Fibroblast of the aortic adventitia (primary cell): ENCODE results near the gene RPL12. TPM values are rescaled to one million over a fixed set of nuclear protein-coding genes. Genes with fewer than 3 reads are reported as not detected.
A peak's percentile ranks its signal among the peaks of the same experiment; 100 is the strongest.

ENCODE experiments used
- DNase-seq: peaks from one replicate; pipeline ENCODE4 v3.0.0-alpha.2; 2010; ENCODE audit warnings: low read depth
- H3K4me3 ChIP-seq: 2 replicates; pipeline ENCODE4 v1.5.1; 2011; ENCODE audit warnings: low read depth, mild to moderate bottlenecking, control low read depth, low read length, moderate library complexity
- CTCF ChIP-seq: IDR thresholded peaks from 2 replicates; pipeline ENCODE4 v1.5.1; 2011; ENCODE audit warnings: mild to moderate bottlenecking, low read length, control low read depth, inconsistent platforms; ENCODE audit not compliant: insufficient read depth
- small RNA-seq: library from RNA; depleted of rRNA; stranded (forward); fragments of <200 nt; gene quantifications from one replicate; pipeline ENCODE3, GENCODE V24; 2012
- total RNA-seq: library from RNA; depleted of rRNA; stranded (reverse); fragments of >200 nt; gene quantifications from 2 replicates; pipeline ENCODE4 v1.2.3, GENCODE V29; 2012; ENCODE audit warnings: low replicate concordance

The RPL12 gene
- total RNA-seq, 1 donor: 2,619 TPM

DNA sequence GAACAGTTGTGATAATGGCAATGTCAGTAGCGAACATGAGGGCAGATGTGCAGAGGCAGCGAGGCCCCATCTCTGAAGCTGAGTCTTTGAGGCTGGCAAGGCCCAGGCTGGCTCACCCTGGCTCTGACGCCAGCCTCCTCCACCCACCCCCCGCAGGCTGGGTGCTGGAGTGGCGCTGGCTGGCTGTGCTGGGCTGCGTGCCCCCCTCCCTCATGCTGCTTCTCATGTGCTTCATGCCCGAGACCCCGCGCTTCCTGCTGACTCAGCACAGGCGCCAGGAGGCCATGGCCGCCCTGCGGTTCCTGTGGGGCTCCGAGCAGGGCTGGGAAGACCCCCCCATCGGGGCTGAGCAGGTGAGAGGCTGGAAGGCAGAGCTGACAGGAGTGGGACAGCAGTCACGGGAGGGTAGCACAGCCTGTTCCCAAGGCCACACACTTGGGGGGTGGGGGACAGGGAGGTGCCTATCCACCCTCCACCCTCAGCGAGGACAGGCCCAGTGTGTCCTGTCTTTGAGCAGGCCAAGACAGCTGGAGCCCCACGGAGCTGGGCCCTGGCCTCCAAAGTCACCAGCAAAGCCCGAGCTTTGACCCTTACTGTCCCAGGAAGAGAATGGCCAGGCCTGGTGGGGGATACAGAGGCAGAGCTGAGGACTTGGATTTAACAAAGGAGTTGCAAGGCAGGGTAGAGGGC lies 48.7 kb downstream of the RPL12 start:
- H3K4me3 ChIP-seq: no peak overlapping the region
- DNase-seq: no peak
- TF ChIP-seq CTCF: no peak

GRCh38 chr9:127399736-127400269 lies 51.4 kb downstream of the RPL12 start:
- no peak overlapping the region for H3K4me3 ChIP-seq
- no peak for DNase-seq

GRCh38 chr9:127398715-127399400 lies 52.3 kb downstream of the RPL12 start:
- no peak overlapping the region for H3K4me3 ChIP-seq
- no peak for TF ChIP-seq CTCF
- no peak for DNase-seq

More at GRCh38 chr9:127399736-127400269, 51.4 kb downstream of the RPL12 start:
- no peak for TF ChIP-seq CTCF

DNA sequence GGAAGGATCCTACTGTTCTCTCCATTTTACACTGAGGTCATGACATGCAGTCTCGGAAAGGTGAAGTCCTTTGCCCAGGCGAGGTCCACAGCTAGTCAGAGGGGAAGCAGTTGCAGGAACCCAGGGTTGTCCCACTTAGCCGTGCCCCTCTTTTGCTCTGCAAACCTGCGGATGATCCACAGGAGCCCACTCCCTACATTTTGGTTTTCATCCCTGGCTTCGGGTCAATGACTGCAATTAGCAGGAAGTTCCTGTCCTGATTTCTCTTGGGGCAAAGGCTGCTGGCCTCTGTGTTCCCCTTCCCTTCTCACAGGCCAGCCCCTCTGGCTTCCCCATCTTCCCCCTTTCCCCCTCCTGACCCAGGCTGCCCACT lies 52.9 kb downstream of the RPL12 start:
- no peak for DNase-seq
- no peak for TF ChIP-seq CTCF
- peak overlapping the region; percentile 64 for H3K4me3 ChIP-seq

Small RNA genes lying within 50 kb of the gene (small RNA-seq; reads per million reads assigned to genes)
- gene RF00019 (not detected), gene SNORA65 (586 reads per million, percentile 99 among the genes with 10 or more reads in this experiment)

Other genes with a start within 250 kb of the RPL12 start
- 1.1 and 2.5 TPM in 2 replicates for gene GARNL3, start 186.6 kb downstream of the RPL12 start, total RNA-seq
- 5.5 TPM in 1 of 2 replicates, not detected in the other for gene SLC2A8, start 54.2 kb downstream of the RPL12 start, total RNA-seq
- 10.2 and 21.0 TPM in 2 replicates for gene ZNF79, start 27.0 kb downstream of the RPL12 start, total RNA-seq
- gene LRSAM1, start 104 bp upstream of the RPL12 start, total RNA-seq: 12.9 and 15.3 TPM in 2 replicates
- gene STXBP1, start 160.9 kb upstream of the RPL12 start, total RNA-seq: 25.5 and 40.6 TPM in 2 replicates